Bronchial epithelial cell (primary cell): ENCODE results near the gene SETD3. TPM values are rescaled to one million over a fixed set of nuclear protein-coding genes. Genes with fewer than 3 reads are reported as not detected.

Experiments
- DNase-seq: peaks from one replicate; pipeline ENCODE4 v3.0.0-alpha.2; 2010; ENCODE audit warnings: low read depth
- FAIRE-seq: peaks from 2 replicates; lab custom pipeline; 2011; peaks lifted over from hg19 to GRCh38; lab: Jason Lieb, UNC
- H3K27me3 ChIP-seq: 2 replicates; pipeline ENCODE4 v1.5.1; 2011; ENCODE audit warnings: low read length; ENCODE audit not compliant: control insufficient read depth, insufficient read depth
- H3K36me3 ChIP-seq: 2 replicates; pipeline ENCODE4 v1.5.1; 2011; ENCODE audit warnings: low read length; ENCODE audit not compliant: control insufficient read depth, insufficient read depth
- H3K4me3 ChIP-seq: 2 replicates; pipeline ENCODE4 v1.5.1; 2011; ENCODE audit warnings: mild to moderate bottlenecking, low read depth, low read length, control low read depth
- total RNA-seq: library from RNA; depleted of rRNA; stranded (reverse); fragments of >200 nt; gene quantifications from 2 replicates; pipeline ENCODE4 v1.2.1, GENCODE V29; 2014
- TF ChIP-seq, protein P1 (sequence below): IDR thresholded peaks from 2 replicates; pipeline ENCODE4 v1.5.1; 2011; ENCODE audit warnings: mild to moderate bottlenecking, moderate library complexity, low read length, control low read depth, inconsistent platforms; ENCODE audit not compliant: insufficient read depth, severe bottlenecking

SETD3 gene
- total RNA-seq, 1 donor from 2014 or later = 66.6 TPM

DNA sequence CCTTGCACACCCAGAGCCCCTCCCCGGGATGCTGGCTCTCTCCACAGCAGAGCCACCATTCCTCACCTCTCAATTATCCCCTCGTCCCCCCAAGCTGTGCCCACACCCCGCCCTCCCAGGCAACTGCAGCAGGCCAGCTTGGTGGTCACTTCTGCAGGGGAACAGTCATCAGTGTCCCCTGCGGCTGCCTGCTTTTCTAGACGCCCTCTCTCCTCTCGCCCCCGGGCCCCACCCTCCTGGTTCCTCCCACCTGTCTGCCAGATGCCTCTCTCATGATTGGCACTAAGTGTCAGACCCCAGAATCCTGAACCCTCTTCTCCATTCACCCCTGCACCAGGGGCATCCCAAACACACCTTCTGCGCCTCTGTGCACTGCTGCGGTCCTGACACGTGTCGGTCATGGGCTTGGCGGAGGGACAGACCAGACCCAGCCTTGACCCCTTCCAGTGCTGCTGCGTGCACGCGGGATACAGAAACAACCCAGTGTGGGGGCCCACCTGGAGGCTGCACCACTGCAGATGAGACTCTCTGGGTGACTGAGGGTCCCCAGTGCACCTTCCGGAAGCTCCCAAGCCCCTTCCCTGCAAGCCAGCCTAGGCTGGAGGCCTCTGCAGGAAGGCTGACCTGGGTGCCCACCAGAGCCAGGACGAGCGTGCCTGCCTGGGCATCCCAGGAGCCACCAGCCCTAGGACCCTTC, 99.5 kb downstream of the SETD3 start:
- TF ChIP-seq, protein P1, sequence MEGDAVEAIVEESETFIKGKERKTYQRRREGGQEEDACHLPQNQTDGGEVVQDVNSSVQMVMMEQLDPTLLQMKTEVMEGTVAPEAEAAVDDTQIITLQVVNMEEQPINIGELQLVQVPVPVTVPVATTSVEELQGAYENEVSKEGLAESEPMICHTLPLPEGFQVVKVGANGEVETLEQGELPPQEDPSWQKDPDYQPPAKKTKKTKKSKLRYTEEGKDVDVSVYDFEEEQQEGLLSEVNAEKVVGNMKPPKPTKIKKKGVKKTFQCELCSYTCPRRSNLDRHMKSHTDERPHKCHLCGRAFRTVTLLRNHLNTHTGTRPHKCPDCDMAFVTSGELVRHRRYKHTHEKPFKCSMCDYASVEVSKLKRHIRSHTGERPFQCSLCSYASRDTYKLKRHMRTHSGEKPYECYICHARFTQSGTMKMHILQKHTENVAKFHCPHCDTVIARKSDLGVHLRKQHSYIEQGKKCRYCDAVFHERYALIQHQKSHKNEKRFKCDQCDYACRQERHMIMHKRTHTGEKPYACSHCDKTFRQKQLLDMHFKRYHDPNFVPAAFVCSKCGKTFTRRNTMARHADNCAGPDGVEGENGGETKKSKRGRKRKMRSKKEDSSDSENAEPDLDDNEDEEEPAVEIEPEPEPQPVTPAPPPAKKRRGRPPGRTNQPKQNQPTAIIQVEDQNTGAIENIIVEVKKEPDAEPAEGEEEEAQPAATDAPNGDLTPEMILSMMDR = no peak
- peaks cover 3% of the 10 kb centered on the region for H3K27me3 ChIP-seq
- H3K4me3 ChIP-seq = no peak overlapping the region
- DNase-seq (no peak), FAIRE-seq (no peak)
- H3K36me3 ChIP-seq = no peaks in the 10 kb centered on the region

DNA sequence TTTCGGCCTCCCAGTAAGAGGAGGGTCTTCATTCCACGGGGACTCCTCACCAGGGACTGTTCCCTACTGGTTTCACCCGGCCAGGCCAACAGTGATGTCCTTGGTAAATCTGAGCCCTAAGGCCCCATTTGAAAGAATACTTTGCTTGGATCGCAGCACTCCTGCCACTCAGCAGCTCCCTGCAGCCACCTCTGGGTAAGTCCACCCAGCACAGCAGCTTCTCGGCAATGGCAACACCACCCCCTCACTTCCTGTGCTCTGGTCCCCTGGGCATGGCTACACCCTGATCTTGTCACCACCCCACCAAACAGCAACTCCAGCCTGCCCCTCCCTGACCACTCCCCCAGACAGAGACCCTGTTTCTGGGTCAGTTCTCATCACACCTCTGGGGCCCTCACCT, 100.3 kb downstream of the SETD3 start:
- Histone ChIP-seq H3K27me3 (peaks cover 3% of the 10 kb centered on the region), H3K4me3 (no peak overlapping the region), H3K36me3 (no peaks in the 10 kb centered on the region)
- no peak for FAIRE-seq
- no peak for DNase-seq
- TF ChIP-seq, protein P1 = no peak

DNA sequence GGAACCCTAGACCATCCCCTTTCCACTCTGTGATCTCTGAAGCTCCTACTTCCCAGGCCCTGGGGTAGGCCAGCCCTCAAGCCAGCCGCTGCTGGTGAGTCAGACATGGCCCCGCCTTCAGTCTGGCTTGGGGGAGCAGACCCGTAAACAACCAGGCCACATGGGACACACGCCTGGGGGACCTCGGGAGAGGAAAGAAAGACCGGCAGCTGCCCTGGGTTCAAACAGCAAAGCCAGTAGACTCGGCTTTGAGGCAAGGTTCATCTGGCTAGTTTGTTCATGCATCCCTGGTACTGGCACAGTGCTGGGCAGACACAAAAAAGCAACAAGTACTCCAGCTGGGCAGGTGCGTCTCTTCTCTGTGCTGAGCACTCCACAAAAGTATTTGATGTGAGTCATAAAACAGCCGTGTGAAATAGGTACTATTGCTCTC, 101.9 kb downstream of the SETD3 start:
- FAIRE-seq = no peak

DNA sequence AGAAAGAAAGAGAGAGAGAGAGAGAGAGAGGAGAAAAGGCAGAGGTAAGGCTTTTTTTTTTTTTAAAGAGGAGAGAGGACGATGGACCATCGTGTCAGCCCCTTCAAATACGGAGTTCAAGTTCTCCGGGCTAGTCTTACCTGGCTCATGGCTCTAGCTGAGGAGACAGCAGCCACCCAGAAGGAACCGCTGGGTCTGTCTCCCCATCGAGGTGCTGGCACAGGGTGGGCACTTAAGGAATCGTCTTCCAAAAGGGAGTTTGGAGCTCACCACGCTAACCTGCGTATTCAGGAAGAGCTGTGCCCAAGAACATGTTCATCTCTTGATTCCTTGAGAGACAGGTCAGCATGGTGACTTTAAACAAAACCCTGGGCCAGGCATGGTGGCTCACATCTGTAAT, 102.7 kb downstream of the SETD3 start:
- peaks cover 3% of the 10 kb centered on the region for H3K27me3 ChIP-seq
- H3K36me3 ChIP-seq = no peaks in the 10 kb centered on the region
- H3K4me3 ChIP-seq = no peak overlapping the region
- no peak for FAIRE-seq
- DNase-seq = no peak
- TF ChIP-seq, protein P1 = no peak

More for the DNA sequence above, 101.9 kb downstream of the SETD3 start:
- peak; percentile 90 for DNase-seq
- peaks cover 3% of the 10 kb centered on the region for H3K27me3 ChIP-seq
- H3K4me3 ChIP-seq = no peak overlapping the region
- TF ChIP-seq, protein P1 = no peak
- H3K36me3 ChIP-seq = no peaks in the 10 kb centered on the region

DNA sequence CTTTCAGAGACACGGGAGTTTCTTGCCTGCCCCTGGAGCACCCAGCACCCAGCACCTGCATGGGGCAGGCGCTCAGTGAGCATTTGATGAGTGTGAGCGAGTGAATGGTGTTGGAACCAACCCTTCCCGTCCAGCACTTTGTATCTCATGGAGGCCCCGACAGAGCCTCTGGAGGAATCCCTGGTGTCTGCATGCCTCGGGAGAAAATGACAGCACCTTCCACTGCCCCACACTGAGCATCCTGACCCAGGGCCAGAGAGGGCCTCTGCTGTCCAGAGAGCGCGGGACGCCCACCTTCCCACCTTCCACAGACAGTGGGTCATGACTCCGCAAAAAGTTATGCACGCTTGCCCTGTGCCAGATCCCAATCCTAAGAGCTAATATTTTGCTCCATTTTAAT, 105.7 kb downstream of the SETD3 start:
- no peaks in the 10 kb centered on the region for H3K27me3 ChIP-seq
- H3K36me3 ChIP-seq = no peaks in the 10 kb centered on the region
- no peak for FAIRE-seq
- DNase-seq = no peak
- TF ChIP-seq, protein P1 = no peak
- H3K4me3 ChIP-seq = no peak overlapping the region

DNA sequence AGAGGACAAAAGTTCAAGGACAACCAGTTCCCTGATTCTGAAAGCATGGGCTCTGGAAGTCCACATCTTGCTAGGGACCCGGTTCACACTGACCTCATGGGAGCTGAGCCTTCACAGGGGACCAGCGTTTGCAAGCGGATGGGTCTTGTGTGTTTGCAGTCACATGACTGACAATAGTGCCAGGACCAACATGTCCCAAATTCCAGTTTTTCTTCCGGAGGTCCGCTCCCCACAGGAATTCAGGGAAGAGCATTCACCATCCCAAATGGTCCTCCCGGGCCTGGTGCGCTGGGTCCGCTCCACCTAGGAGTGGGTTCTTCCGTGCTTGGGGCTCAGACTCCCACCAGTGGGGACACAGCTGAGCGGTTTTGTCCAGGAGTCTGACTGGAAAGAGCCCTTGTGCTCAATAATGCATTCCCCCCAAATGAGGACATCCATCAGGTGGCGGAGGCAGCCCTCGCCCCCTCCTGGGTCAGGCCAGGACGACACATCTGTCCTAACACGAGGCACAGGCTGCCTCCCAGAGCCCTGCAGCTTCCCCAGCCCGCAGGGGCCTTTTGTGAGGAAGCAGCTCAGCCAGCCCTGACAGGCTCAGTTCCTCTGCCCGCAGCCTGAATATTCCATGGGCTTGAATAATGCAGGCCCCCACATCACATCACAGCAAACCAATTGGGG, 116.9 kb downstream of the SETD3 start:
- Histone ChIP-seq H3K27me3 (no peaks in the 10 kb centered on the region), H3K36me3 (no peaks in the 10 kb centered on the region), H3K4me3 (no peak overlapping the region)
- TF ChIP-seq, protein P1 = no peak
- no peak for DNase-seq
- no peak for FAIRE-seq
